Measurements from ENCODE around the gene MRLN.

GRCh38 chr10:59735296-59735695, 18.0 kb downstream of the MRLN start:
- TF ChIP-seq CTCF (IDR thresholded peaks at IDR 0.05) (no peak), POLR2A (IDR thresholded peaks at IDR 0.05) (no peak), POLR2AphosphoS5 (IDR thresholded peaks at IDR 0.05) (no peak)

Data from breast epithelium (tissue), 3 donors.